Endometrial microvascular endothelial cells (primary cell): ENCODE data around the gene ETV3. TPM values are rescaled to one million over a fixed set of nuclear protein-coding genes. Genes with fewer than 3 reads are reported as not detected.

Experiments used
- in situ Hi-C: cut with HindIII; loops from 2 replicates; pipeline ENCODE4 v1.10.0; 2017; ENCODE audit warnings: low sequenced_read_pairs, low pct_unique_long_range_greater_than_20kb; ENCODE audit errors: inconsistent ontology term
- total RNA-seq: library from RNA; depleted of rRNA; stranded (reverse); fragments of >200 nt; gene quantifications from one replicate; pipeline ENCODE4 v1.2.3, GENCODE V29; 2015; ENCODE audit errors: inconsistent ontology term

The ETV3 gene
- total RNA-seq, 1 donor from 2014 or later = 7.4 TPM

- in situ Hi-C loops = no loop called here
These were observed 25.3 kb upstream of the ETV3 start for GRCh38 chr1:157163273-157164127.

DNA sequence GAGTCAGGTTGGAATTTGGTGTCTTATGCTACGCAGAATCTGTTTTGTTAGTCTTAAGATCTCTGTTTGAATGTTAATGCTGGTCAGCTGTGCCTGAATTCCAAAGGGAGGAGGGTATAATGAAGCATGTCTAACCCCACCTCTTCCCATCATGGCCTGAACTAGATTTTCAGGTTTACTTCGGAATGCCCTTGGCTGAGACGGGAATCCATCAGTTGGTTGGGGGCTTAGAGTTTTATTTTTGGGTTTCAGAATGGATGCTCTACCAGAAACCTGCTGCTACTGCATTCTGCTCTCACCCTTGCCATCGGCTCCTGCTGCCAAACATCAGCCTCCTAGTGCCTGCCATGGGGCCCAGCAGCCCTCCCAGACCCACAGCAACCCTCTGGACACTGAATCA lies 24.1 kb upstream of the ETV3 start:
- in situ Hi-C loops = no loop called here

DNA sequence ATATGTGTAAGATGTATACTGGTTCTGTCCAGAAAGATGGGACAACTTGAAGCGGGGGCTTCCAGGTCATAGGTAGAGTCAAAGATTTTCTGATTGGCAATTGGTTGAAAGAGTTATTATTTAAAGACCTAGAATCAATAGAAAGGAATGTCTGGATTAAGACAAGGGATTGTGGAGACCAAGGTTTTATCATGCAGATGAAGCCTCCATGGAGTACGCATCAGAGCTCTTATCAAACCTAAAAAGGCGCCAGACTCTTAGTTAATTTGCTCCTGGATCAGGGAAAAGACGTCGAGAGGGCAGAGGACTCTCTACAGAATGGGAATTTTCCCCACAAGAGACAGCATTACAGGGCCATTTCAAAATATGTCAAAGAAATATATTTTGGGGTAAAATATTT lies 23.7 kb upstream of the ETV3 start:
- in situ Hi-C loops = no loop called here

- in situ Hi-C loops = no loop called here
These were observed 20.8 kb upstream of the ETV3 start for GRCh38 chr1:157158967-157159366.

DNA sequence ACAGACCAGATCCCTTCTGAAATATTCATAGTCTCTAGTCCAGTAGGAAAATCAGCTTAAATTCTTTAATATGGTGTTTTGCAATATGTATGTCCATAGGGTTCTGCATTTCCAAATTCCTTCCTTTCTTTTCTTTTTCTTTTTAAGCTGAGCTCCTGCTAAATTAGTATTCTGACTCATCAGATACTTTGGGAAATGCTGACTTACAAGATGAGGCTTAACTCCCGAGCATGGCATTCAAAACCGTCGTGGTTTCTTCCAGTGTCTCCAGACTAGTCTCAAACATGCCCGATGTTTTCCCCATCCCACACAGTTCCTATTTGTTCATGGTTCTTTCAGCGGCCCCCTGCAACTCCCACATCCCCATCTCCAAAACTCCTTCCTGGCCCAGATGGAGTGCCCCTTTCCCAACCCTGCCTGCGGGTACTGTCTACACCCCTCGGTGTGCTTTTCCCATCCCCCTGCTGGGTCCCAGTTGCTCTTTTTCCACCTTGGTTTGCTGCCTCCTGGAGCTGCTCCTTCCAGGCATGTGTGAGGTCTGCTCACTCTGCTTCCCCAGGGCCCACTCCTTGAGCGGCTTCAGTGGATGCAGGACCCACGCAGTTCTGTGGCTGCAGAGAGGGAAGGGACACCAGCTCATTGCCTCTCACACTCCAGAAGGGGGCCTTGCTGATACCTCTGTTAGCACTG lies 19.5 kb upstream of the ETV3 start:
- in situ Hi-C loops = no loop called here

DNA sequence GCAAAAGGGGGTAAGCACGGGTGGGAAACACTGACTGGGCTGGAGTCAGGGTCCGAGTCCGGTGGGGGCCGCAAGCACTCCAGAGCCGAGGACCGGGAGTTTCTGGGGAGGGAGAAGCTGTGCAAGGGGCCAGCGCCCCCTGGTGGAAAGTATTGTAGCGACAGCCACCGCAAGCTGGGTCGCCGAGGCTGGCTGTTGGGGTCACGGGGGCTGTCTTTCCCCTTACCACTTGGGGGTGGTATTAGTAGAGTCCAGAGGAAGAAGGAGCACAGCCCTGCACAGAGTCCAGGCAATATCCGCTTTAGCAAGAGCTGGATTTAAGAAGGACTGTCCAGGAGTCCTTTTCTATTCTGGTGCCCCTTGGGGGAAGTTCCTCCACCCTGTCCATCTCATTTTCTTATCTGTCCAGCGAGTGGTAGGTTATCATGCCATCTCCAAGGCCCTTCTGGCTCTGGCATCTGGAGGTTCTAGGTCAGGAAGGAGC lies 17.9 kb upstream of the ETV3 start:
- in situ Hi-C loops = no loop called here

DNA sequence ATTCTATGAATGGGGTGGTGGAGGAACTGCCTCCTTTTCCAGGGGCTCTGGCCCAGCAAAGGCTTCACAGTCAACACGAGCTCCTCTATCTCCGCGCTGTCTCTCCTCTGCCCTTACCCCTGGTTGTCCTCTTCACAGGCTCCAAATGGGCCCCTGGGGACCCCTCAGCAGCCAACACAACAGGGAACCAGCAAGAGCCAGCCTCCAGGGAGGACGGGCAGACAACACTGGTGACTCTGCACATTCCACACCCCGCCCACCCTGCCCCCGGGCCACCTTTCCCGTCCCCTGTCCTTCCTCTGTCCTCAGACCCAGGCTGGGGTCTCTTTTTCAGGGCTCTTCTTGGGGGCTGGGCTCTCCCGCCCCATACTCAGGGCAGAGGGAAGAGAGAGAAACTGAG lies 17.5 kb upstream of the ETV3 start:
- in situ Hi-C loops = no loop called here

GRCh38 chr1:157154940-157155514 lies 16.8 kb upstream of the ETV3 start:
- in situ Hi-C loops = no loop called here

DNA sequence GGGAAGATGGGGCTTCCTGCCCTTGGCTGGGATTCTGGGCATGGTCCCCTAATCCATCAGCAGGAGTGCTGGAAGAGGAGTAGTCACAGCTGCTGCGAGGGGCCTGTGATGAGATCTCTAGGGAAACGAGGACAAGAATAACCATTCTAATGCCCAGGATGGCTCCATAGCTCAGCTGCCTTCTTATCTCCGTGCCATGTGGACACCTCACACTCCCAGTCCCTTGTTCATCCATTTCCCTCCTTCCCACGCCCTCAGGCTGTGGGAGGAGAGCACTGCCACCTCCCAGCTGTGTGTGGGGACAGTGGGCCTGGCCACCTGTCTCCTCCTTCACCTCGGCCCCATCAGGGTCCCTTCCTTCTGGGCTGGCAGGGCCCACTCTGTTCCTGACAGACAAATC lies 16.1 kb upstream of the ETV3 start:
- in situ Hi-C loops = no loop called here

GRCh38 chr1:157153746-157154145 lies 15.6 kb upstream of the ETV3 start:
- in situ Hi-C loops = no loop called here

GRCh38 chr1:157152510-157152909 lies 14.3 kb upstream of the ETV3 start:
- in situ Hi-C loops = no loop called here

- in situ Hi-C loops = no loop called here
These were observed 13.3 kb upstream of the ETV3 start for GRCh38 chr1:157151506-157151905.

DNA sequence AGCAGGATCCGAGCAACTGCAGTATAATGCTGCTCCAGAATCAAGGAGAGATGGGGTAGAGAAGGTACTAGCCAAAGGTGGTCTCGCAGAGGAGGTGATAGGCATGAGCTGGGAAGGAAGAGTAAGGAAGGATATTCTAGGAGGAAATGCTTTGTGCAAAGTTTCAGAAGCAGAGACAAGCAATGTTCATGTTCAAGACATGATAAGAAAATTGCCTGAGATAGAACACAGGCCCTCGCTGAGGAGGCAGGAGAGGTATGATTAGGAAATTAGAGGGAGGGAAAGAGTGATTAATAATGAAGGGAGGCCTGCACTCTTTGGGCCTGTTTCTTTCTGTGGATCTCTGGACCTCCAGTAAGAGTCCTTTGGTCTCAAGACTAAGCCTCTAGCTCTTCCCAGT lies 12.9 kb upstream of the ETV3 start:
- in situ Hi-C loops = no loop called here

DNA sequence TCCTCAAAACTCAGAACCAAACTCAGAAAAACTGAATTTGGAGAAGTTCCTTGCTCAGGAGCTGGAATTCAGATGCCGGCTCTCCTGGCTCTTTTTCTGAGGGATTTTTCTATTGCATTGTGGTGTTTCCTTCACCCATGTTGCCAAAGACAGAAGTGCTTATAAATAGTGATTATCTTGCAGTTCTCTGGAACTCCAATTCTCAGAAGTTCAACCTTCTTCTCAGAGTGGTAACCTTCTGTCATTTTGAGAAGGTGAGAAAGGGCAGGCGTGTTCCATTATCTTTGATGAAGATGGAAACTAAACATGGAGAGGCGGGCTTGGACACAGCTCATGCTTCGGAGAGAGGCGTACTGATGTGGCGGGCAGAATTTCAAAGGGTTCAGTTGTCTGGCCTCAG lies 12.4 kb upstream of the ETV3 start:
- in situ Hi-C loops = no loop called here

- in situ Hi-C loops = no loop called here
These were observed 9.9 kb upstream of the ETV3 start for GRCh38 chr1:157147906-157148700.

DNA sequence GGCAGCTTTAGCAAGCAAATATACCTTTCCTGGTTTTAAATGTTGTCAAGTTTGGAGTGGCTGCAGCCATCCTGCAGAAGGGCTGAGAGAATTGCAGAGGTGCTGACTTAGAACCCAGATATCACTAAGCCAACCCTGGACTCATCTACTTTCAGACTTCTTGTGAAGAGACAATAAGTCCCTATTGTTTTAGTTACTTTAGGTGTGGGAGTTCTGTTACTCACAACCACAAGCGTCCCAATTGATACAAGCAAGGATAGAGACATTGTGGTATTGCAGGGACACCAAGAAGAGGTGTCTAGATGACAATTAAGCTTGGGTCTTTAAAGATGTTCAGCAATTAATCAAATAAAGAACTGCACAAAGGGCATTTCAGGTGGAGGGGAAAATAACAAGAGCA lies 8.8 kb upstream of the ETV3 start:
- in situ Hi-C loops = no loop called here

GRCh38 chr1:157146244-157146643 lies 8.0 kb upstream of the ETV3 start:
- in situ Hi-C loops = no loop called here

- in situ Hi-C loops = no loop called here
These were observed 6.9 kb upstream of the ETV3 start for GRCh38 chr1:157145076-157145475.

- in situ Hi-C loops = no loop called here
These were observed 6.3 kb upstream of the ETV3 start for GRCh38 chr1:157144509-157144908.
